ENCODE results near the gene ACCS. TPM values are rescaled to one million over a fixed set of nuclear protein-coding genes. Genes with fewer than 3 reads are reported as not detected.

Gene ACCS
- total and polyA plus RNA-seq, 2 experiments from 2014 or later, result 9.9 to 21.4 TPM

GRCh38 chr11:44034639-44035038, 31.4 kb upstream of the ACCS start:
- no peak overlapping the region for H2AFZ ChIP-seq
- H3K4me3 ChIP-seq, result no peak overlapping the region
- no peak overlapping the region for H3K27ac ChIP-seq
- TF ChIP-seq CTCF (IDR thresholded peaks at IDR 0.05; ENCODE audit: poor library complexity) (no peak), EZH2 (IDR thresholded peaks at IDR 0.05; ENCODE audit: borderline replicate concordance) (no peak)
- DNase-seq (ENCODE audit: low spot score), result no peak
- peaks cover 5% of the 10 kb centered on the region for H3K4me1 ChIP-seq (ENCODE audit: insufficient read depth)
- no peaks in the 10 kb centered on the region for H3K9me3 ChIP-seq (ENCODE audit: low read depth)
- H3K4me2 ChIP-seq, result no peak overlapping the region
- no peaks in the 10 kb centered on the region for H3K36me3 ChIP-seq (replicated peaks; ENCODE audit: insufficient read depth, low read depth)
- no peaks in the 10 kb centered on the region for H4K20me1 ChIP-seq (ENCODE audit: insufficient read depth, poor library complexity, severe bottlenecking)
- peaks cover 3% of the 10 kb centered on the region for H3K27me3 ChIP-seq
- H3K9me2 ChIP-seq (replicated peaks; ENCODE audit: insufficient read depth), result no peaks in the 10 kb centered on the region
- H3K79me2 ChIP-seq, result no peaks in the 10 kb centered on the region

DNA sequence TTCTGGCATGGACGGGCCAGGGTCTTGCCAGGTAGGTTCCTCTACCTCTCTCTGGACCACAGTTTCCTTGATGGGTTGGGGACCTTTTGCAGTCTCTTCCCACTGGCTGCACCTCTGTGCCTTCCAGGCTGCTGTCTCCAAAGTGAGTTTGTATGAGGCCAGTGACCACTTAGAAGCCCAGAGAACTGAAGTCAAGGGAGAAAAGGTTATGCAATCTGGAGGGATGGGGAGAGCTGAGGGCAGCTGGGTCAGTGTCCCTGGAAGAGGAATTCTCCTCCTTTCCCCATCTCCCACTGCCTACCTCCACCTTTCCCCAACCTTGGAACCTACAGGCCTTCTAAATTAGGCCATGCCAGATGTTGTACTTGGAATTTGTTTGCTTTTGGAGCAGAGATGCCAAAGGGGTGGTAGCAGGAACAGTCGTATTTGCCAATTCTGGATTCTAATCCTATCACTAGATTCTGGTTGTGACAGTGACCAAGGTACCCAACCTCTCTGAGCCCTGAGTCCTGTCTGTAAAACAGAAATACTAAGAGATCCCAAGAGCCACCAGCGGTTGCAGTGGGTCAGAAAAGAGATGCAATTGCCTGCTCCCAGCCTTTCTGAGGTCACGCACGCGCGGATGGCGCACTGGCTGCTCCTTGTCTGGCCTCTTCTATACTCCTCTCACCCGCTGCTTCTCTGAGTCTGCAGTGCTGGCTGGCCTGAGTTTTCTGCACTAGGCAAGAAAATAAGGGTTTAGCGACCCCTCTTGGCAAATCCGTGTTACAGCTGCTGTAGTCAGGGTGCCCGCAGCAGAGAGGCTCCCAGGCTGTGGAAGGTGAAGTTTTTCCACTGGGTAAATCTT, 29.0 kb upstream of the ACCS start:
- H2AFZ ChIP-seq, result no peak overlapping the region
- H3K4me3 ChIP-seq, result no peak overlapping the region
- TF ChIP-seq CTCF (IDR thresholded peaks at IDR 0.05; ENCODE audit: poor library complexity) (peak; percentile 93), EZH2phosphoT487 (IDR thresholded peaks at IDR 0.05; ENCODE audit: low read depth, severe bottlenecking, unreplicated experiment) (no peak)
- no peaks in the 10 kb centered on the region for H3K79me2 ChIP-seq
- no peaks in the 10 kb centered on the region for H3K36me3 ChIP-seq (replicated peaks; ENCODE audit: insufficient read depth, low read depth)
- 17% methylated on average over 12 of the region's 12 CpGs for WGBS (ENCODE audit: low lambda C conversion rate, missing lambda C conversion rate)
- no peaks in the 10 kb centered on the region for H3K9me3 ChIP-seq (ENCODE audit: low read depth)
- no peak overlapping the region for H3K27ac ChIP-seq
- peak; percentile 91 for DNase-seq (ENCODE audit: low spot score)
- no peak overlapping the region for H3K4me2 ChIP-seq
- H4K20me1 ChIP-seq (ENCODE audit: insufficient read depth, poor library complexity, severe bottlenecking), result no peaks in the 10 kb centered on the region
- no peaks in the 10 kb centered on the region for H3K9me2 ChIP-seq (replicated peaks; ENCODE audit: insufficient read depth)
- H3K27me3 ChIP-seq, result peaks cover 3% of the 10 kb centered on the region
- H3K4me1 ChIP-seq (ENCODE audit: insufficient read depth), result no peaks in the 10 kb centered on the region

GRCh38 chr11:44037658-44037998, 28.4 kb upstream of the ACCS start:
- H4K20me1 ChIP-seq (ENCODE audit: insufficient read depth, poor library complexity, severe bottlenecking), result no peaks in the 10 kb centered on the region
- H3K79me2 ChIP-seq, result no peaks in the 10 kb centered on the region
- H3K9me2 ChIP-seq (replicated peaks; ENCODE audit: insufficient read depth), result no peaks in the 10 kb centered on the region
- no peak overlapping the region for H3K27ac ChIP-seq
- DNase-seq (ENCODE audit: low spot score), result no peak
- peaks cover 3% of the 10 kb centered on the region for H3K27me3 ChIP-seq
- no peaks in the 10 kb centered on the region for H3K9me3 ChIP-seq (ENCODE audit: low read depth)
- WGBS (ENCODE audit: low lambda C conversion rate, missing lambda C conversion rate), result 87% methylated on average over 2 of the region's 2 CpGs
- H2AFZ ChIP-seq, result no peak overlapping the region
- no peak overlapping the region for H3K4me3 ChIP-seq
- H3K4me2 ChIP-seq, result no peak overlapping the region
- TF ChIP-seq EZH2phosphoT487 (IDR thresholded peaks at IDR 0.05; ENCODE audit: low read depth, severe bottlenecking, unreplicated experiment), result no peak
- TF ChIP-seq EZH2 (IDR thresholded peaks at IDR 0.05; ENCODE audit: borderline replicate concordance), result no peak
- TF ChIP-seq CTCF (IDR thresholded peaks at IDR 0.05; ENCODE audit: poor library complexity), result no peak
- H3K36me3 ChIP-seq (replicated peaks; ENCODE audit: insufficient read depth, low read depth), result no peaks in the 10 kb centered on the region
- H3K4me1 ChIP-seq (ENCODE audit: insufficient read depth), result no peaks in the 10 kb centered on the region
